SJCRH30 (cell line): ENCODE measurements around the gene TAT. TPM values are rescaled to one million over a fixed set of nuclear protein-coding genes. Genes with fewer than 3 reads are reported as not detected.

ENCODE experiments used
- DNase-seq, 2 experiments: peaks; one replicate each; pipeline ENCODE4 v3.0.0-alpha.2; 2015 to 2020
- H3K27ac ChIP-seq: fragments of 250-450 bp; sonication (Bioruptor Pico); 2 replicates; pipeline ENCODE4 v1.5.1; 2020; ENCODE audit warnings: mild to moderate bottlenecking, moderate library complexity
- H3K27me3 ChIP-seq: fragments of 250-450 bp; sonication (Bioruptor Pico); 2 replicates; pipeline ENCODE4 v1.5.1; 2020; ENCODE audit warnings: mild to moderate bottlenecking, moderate library complexity
- H3K36me3 ChIP-seq: fragments of 250-450 bp; sonication (Bioruptor Pico); 2 replicates; pipeline ENCODE4 v1.5.1; 2020; ENCODE audit warnings: mild to moderate bottlenecking, moderate library complexity
- H3K4me1 ChIP-seq: fragments of 250-450 bp; sonication (Bioruptor Pico); 2 replicates; pipeline ENCODE4 v1.5.1; 2020; ENCODE audit warnings: mild to moderate bottlenecking, moderate library complexity
- H3K4me3 ChIP-seq: fragments of 250-450 bp; sonication (Bioruptor Pico); 2 replicates; pipeline ENCODE4 v1.5.1; 2020; ENCODE audit warnings: mild to moderate bottlenecking, moderate library complexity
- H3K9me3 ChIP-seq: fragments of 250-450 bp; sonication (Bioruptor Pico); replicated peaks from 2 replicates; pipeline ENCODE4 v1.5.1; 2020; ENCODE audit warnings: mild to moderate bottlenecking, moderate library complexity
- total RNA-seq: library from RNA; depleted of rRNA; stranded (reverse); fragments of >200 nt; shearing (Covaris generic); gene quantifications from 2 replicates; pipeline ENCODE4 v1.2.3, GENCODE V29; 2014; rRNA removed

TAT gene
- total RNA-seq, 1 experiment from 2014 or later, result not detected

- Histone ChIP-seq H3K36me3 (no peaks in the 10 kb centered on the region), H3K4me1 (peaks cover 24% of the 10 kb centered on the region), H3K27me3 (no peaks in the 10 kb centered on the region), H3K27ac (no peak overlapping the region), H3K4me3 (no peak overlapping the region), H3K9me3 (no peaks in the 10 kb centered on the region)
- no peak for DNase-seq
Measured at GRCh38 chr16:71528863-71529262, 48.0 kb downstream of the TAT start.

- Histone ChIP-seq H3K27ac (no peak overlapping the region), H3K36me3 (no peaks in the 10 kb centered on the region), H3K27me3 (no peaks in the 10 kb centered on the region), H3K4me1 (peaks cover 28% of the 10 kb centered on the region), H3K9me3 (no peaks in the 10 kb centered on the region), H3K4me3 (no peak overlapping the region)
- no peak for DNase-seq
Measured at GRCh38 chr16:71528257-71528656, 48.6 kb downstream of the TAT start.

- Histone ChIP-seq H3K4me3 (peak within 1 kb of the TSS; percentile 37), H3K9me3 (no peaks in the 10 kb centered on the region), H3K4me1 (peaks cover 28% of the 10 kb centered on the region), H3K36me3 (no peaks in the 10 kb centered on the region), H3K27me3 (no peaks in the 10 kb centered on the region), H3K27ac (peak within 1 kb of the TSS; percentile 86)
- peak; percentile 72 to 75 for DNase-seq
Measured at GRCh38 chr16:71526111-71526631, 50.7 kb downstream of the TAT start, which contains the start of gene CHST4. Gene CHST4, plus strand, starts transcription at chr16:71526426. Its CDS starts 10,252 bp downstream, at chr16:71536678.

GRCh38 chr16:71524566-71525553 is 52.0 kb downstream of the TAT start:
- DNase-seq, result peak; percentile 70 to 75
- H3K9me3 ChIP-seq, result no peaks in the 10 kb centered on the region
- H3K27ac ChIP-seq, result peak overlapping the region; percentile 86
- peak overlapping the region; percentile 37 for H3K4me3 ChIP-seq
- no peaks in the 10 kb centered on the region for H3K27me3 ChIP-seq
- no peaks in the 10 kb centered on the region for H3K36me3 ChIP-seq
- peaks cover 39% of the 10 kb centered on the region for H3K4me1 ChIP-seq

GRCh38 chr16:71520550-71520949 is 56.3 kb downstream of the TAT start:
- Histone ChIP-seq H3K36me3 (no peaks in the 10 kb centered on the region), H3K4me1 (peaks cover 36% of the 10 kb centered on the region), H3K9me3 (no peaks in the 10 kb centered on the region), H3K4me3 (no peak overlapping the region), H3K27me3 (no peaks in the 10 kb centered on the region), H3K27ac (peak overlapping the region; percentile 65)
- peak; percentile 58 to 69 for DNase-seq

Other genes with a start within 250 kb of the TAT start
- gene CALB2, start 218.4 kb downstream of the TAT start, total RNA-seq, result not detected in 2 replicates
- not detected in 2 replicates for gene TLE7, start 135.0 kb downstream of the TAT start, total RNA-seq
- 4.4 and 6.2 TPM in 2 replicates for gene ZNF23, start 114.8 kb downstream of the TAT start, total RNA-seq
- gene ZNF19, start 87.8 kb downstream of the TAT start, total RNA-seq, result 1.1 and 2.4 TPM in 2 replicates
- 0.61 and 0.71 TPM in 2 replicates for gene CHST4, start 50.7 kb downstream of the TAT start, total RNA-seq
- 0.22 and 0.23 TPM in 2 replicates for gene MARVELD3, start 49.1 kb upstream of the TAT start, total RNA-seq
- gene PHLPP2, start 147.6 kb upstream of the TAT start, total RNA-seq, result 7.4 and 8.3 TPM in 2 replicates
- gene AP1G1, start 231.7 kb upstream of the TAT start, total RNA-seq, result 40.9 and 46.3 TPM in 2 replicates